Activated naive CD4-positive, alpha-beta T cell (primary cell): ENCODE measurements around the gene PRKRIP1.
"Not testable (repeated sequence)": the region's sequence is repeated elsewhere in the genome, so short reads cannot be mapped to it uniquely, and the experiment has no call there.

Experiments
- DNase-seq, 4 experiments: peaks; one replicate each; lab custom pipeline; 2025; lab: John Stamatoyannopoulos, UW

PRKRIP1 gene

DNA sequence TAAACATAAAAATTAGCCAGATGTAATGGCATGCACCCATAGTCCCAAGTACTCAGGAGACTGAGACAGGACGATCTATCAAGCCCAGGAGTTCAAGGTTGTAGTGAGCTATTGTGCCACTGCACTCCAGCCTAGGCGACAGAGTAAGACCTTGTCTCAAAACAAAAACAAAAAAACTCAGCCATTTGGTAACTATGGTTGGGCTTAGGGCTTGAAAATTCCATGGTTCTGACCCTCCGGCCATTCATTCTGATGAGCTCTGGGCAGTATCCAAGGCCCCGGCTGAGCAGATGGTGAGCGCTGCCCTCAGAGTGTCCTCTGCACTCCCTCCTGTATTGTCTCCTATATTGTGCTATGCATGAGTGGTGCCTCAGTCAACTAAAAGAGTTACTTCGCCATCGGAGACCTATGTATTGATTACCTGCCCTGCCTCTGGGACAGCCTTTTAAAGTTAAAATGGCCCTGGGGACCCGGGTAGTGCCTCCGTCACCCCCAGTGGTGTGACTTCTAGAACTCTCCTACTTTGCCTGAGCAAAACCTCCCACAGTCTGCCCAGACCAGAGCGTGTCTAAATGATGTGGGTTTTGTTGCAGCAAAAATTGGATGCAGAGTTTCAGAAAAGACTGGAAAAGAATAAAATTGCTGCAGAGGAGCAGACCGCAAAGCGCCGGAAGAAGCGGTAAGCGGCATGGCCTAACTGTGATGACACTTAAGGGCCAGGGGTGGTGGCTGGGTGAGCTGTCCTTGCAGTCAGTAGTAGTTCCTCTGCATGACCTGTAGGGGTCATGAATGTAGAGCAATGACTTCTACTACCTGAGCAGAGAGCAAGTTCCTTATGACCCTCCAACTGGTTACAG lies 8.1 kb downstream of the PRKRIP1 start:
- peak in 1 of 4 experiments; percentile 17 for DNase-seq

DNA sequence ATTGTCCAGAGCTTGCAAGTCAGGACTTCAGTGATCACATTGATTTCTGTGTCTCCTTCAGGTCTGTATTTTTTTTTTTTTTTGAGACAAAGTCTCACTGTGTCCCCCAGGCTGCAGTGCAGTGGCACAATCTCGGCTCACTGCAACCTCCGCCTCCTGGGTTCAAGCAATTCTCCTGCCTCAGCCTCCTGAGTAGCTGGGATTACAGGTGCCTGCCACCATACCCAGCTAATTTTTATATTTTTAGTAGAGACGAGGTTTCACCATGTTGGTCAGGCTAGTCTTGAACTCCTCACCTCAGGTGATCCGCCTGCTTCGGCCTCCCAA lies 8.7 kb downstream of the PRKRIP1 start:
- not testable (repeated sequence) for DNase-seq

GRCh38 chr7:102407910-102408309 lies 11.7 kb downstream of the PRKRIP1 start:
- DNase-seq: no peak

DNA sequence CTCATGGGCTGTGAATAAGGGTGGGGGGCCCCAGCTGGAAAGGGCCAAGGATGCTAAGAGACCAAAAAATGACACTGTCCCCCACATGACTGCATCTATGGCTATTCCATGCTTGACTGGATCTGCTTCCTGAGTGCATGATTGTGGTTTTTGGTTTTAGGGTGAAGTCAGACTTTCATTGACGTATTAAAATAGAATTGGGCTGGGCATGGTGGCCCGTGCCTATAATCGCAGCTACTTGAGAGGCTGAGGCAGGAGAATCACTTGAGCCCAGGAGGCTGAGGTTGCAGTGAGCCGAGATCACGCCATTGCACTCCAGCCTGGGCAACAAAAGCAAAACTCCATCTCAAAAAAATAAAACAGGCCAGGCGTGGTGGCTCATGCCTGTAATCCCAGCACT lies 12.4 kb downstream of the PRKRIP1 start:
- not testable (repeated sequence) for DNase-seq

DNA sequence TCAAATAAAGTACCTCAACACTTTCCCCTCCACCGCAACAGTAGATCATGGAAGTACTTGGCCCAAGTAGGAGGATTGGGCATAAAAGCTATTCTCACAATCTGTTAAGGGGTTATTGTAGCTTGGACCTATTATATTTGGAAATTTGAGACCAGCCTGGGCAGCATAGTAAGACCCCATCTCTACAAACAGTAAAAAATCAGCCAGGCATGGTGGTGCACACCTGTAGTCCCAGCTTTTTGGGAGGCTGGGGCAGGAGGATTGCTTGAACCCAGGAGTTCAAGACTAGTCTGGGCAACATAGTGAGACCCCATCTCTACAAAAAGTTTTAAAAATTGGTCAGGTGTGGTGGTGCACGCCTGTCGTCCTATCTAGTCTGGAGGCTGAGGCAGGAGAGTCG lies 13.2 kb downstream of the PRKRIP1 start:
- no peak for DNase-seq

DNA sequence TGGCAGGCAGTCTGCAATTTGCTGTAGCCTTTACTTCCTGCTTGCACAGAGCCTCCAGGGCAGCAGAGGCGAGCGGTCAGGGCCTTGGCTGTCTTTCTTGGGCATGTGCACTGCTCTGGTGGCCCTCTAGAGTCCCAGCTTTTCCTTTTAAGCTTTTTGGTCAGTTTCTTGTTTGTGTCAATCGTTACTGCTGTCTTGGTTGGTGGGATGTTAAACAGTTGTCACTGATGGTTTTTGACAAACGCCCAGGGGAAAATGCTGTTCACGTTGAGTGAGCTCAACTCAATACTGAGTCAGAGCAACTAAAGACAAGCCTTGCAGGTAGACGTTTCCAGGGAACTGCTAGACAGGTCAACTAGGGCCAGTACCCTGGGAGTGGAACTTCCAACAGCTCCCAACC lies 14.0 kb downstream of the PRKRIP1 start:
- DNase-seq: no peak

DNA sequence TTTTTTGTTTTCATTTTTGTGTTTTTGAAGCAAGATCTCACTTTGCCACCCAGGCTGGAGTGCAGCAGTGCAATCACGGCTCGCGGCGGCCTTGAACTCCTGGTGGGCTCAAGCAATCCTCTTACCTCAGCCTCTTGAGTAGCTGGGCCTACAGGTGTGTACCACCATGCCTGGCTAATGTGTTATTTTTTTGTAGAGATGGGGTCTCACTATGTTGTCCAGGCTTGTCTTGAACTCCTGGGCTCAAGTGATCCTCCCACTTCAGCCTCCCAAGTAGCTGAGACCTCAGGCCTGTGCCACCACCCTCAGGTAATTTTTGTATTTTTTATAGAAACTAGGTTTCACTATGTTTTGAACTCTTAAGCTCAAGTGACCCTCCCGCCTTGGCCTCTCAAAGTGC lies 14.8 kb downstream of the PRKRIP1 start:
- no peak for DNase-seq

DNA sequence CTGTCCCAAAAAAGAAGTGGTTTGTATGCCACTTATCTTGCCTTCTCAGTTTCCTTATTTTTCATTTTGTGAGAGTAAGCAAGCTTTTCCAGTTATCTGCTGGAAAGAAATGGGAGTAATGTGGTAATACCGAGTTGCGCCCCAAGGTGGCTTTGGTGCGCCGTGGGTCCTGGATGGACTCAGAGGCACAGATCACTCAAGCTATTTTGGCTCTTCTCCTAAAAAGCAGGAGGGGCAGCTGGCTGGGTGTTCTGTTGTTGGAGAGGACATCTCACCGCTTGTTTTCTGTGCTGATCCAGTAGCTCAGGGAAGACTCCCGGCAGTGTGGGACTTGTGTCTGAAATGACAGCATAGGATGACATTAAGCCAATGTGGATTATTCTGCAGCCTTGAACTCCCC lies 16.4 kb downstream of the PRKRIP1 start:
- DNase-seq: peak in 2 of 4 experiments; percentile 30 to 31

DNA sequence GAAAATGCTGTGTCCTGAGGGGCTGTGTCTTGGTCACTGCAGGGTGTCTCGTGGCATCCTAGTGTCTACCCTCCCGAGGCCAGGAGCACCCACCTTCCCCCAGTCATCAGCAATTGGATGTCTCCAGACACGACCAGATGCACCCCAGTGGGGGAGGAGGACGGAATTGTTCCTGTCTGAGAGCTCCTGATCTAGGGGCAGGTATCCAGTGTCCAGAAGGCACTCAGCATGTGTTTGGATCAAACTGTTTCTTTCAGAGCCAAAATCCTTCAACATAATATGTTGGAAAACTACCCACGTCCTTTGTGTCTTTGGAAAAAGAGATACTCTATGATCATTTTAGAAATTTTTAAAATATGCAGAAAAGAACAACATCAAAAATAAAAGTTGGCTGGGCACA lies 16.9 kb downstream of the PRKRIP1 start:
- DNase-seq: no peak

DNA sequence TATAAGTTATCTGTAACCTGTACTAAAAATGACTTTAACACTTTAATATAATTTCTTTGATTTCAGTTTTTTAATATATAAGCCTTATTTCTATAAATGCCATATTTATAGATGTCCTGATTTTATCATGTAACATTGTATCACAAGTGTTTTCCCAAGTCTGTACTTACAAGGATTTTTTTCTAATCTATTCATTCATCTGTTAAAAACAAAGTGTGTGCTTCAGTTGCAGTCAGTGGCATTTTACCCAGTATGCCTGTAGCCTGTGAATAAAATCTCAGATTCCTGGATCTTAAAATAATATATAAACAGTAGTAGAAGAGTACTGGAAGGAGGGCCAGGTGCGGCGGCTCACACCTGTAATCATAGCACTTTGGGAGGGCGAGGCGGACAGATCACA lies 17.4 kb downstream of the PRKRIP1 start:
- DNase-seq: no peak

DNA sequence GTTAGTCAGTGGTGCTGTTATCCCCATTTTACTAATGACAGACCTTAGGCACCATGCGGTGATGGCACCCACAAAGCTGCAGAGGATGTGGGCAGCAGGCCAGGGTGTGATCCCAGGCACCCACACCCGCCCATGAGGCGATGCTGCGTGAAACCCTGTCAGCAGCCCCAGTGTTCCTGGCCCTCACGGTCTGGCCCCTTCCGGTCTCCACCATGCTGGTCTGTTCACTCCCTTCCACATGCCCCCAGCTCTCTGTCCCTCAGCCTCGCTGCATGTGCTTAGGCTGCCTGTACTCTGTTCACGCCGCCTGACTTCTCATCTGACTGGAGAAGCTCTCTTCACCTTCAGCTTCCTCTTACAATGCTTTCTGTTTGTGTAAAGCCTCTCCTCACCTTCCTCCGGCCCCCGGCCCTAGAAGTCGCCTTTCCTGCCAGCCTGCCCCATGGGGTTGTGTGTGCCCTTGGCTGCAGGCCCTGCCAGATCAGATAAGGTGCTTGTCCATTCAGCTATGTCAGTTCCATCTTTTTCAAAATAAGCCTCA lies 19.6 kb downstream of the PRKRIP1 start:
- peak in 3 of 4 experiments; percentile 6 to 35 (median 35) for DNase-seq

- no peak for DNase-seq
Measured at GRCh38 chr7:102416406-102416805, 20.2 kb downstream of the PRKRIP1 start.

DNA sequence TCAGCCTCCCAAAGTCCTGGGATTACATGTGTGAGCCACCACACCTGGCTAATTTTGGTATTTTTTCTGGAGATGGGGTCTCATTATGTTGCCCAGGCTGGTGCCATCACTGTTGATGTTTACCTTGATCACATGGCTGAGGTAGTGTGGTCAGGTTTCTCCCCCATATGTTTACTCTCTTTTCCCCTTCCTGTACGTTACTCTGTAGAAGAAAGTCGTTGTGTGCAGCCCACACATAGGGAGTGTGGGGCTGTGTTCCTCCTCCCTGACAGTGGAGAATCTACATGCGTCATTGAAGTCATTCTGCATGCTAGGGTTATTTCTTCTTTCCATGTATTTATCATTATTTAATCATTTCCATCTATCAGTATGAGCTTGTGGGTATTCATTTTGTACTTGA lies 20.9 kb downstream of the PRKRIP1 start:
- DNase-seq: no peak

DNA sequence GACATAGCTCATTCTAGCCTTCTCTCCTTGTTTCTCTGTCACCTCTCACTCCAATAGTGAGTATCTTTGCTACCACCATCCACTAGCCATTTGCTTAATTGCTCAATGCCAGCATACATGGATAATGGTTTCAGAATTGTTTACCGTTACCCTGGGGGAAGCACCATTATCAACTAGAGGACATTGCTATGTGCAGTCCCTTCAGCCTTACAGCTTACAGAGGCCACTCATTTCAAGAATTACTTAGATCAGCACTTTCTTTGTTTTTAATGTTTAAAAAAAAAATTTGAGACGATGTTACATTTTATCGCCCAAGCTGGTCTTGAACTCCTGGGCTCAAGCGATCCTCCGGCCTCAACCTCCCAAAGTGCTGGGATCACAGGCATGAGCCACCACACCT lies 22.4 kb downstream of the PRKRIP1 start:
- DNase-seq: no peak

DNA sequence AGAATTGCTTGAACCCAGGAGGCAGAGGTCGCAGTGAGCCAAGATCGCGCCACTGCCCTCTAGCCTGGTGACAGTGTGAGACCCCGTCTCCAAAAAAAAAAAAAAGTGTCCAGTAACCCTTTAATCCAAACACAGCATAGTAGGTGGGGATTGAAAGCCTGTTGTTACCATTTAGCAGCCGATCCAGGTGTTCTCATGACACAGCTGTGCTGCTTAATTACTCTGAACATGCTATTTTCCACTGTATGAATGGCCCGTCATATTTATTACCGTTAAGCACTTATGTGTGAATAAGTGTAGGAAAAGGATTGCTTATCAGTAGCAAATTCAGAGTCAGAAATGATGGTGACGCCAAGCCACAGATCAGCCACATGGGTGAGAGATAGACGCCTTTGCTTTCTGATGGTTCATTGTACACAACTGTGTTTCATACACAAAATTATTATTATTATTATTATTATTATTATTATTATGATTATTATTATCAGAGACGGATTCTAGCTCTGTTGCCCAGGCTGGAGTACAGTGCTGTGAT lies 25.6 kb downstream of the PRKRIP1 start:
- no peak for DNase-seq

DNA sequence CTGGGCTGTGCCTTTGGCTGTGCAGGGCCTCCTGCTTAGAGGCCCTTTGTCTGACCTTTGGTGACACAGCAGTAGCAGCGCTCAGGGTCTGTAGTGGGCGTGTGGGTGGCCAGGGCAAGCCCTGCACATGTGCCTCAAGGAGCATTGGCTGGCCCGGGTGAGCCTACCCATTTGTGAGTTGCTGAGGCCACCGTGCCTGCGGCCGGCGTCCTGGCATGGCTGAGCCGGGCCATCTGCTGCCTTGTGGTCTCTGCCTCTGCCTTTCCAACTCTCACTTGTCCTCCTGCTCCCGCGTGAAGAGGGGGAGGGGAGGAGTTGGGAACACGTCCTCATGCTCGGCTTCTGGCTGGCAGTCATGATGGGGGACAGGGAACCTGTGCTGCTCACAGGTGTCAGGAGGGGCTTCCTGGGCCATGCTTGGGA lies 28.0 kb downstream of the PRKRIP1 start:
- no peak for DNase-seq

DNA sequence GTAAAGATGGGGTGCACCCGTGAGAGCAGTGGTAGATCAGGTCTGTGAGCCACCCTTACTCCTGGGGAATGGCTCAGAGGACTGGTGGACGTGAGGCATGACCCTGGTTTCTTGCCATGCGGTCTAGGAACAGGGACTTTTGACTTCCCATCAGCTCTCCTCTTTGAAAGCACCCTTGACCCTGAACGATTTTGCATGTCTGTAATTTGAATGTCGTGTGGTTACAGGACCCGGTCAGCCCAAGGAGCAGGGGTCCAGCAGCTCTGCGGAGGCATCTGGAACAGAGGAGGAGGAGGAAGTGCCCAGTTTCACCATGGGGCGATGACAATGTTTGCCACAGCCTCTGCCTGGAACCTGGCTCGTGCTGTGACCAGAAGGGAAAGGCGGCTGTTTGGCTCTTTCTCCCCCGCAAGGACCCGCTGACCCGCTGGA lies 28.6 kb downstream of the PRKRIP1 start:
- no peak for DNase-seq

GRCh38 chr7:102425639-102426267 lies 29.6 kb downstream of the PRKRIP1 start:
- peak; percentile 45 to 69 (median 58) for DNase-seq

- DNase-seq: peak in 3 of 4 experiments; percentile 17 to 20 (median 20)
Measured at GRCh38 chr7:102426268-102427018, 30.3 kb downstream of the PRKRIP1 start.

- no peak for DNase-seq
Measured at GRCh38 chr7:102427019-102427405, 30.8 kb downstream of the PRKRIP1 start.

DNA sequence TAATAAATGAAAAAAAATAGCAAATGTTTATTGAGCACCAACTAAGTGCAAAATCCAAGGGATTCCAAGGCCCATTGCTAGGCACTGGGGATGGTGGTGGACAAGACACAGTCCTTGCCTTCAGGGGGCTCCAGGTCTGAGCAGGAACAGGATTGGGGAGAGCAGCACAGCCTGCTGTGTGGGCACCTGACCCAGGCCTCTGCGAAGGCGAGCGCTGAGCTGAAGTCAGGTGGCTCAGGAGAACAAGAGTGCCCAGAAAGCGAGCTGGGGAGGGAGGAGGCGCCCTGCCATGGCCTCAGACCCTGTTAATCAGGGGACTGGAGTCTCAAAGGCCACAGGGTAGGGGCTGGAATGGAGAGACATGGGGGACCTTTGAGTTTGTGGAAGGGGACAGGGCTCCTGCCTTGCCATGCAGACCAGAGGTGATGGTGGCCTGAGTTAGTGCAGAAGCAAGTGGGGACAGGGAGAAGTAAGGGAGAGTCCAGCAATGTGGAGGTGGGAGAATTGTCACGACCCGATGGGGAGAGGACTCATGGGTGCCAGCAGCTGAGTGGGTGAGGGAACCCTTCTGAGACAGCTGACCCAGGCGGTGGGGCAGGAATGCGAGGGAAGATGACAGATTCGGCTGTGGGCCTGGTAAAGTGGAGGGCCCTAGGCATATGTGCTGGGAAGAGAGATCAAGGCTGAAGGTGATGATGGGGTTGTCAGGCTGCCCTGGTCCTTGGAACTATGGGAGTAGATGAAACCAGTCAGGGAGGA lies 33.2 kb downstream of the PRKRIP1 start:
- no peak for DNase-seq
